ENCODE data around the gene SPTBN1.

DNA sequence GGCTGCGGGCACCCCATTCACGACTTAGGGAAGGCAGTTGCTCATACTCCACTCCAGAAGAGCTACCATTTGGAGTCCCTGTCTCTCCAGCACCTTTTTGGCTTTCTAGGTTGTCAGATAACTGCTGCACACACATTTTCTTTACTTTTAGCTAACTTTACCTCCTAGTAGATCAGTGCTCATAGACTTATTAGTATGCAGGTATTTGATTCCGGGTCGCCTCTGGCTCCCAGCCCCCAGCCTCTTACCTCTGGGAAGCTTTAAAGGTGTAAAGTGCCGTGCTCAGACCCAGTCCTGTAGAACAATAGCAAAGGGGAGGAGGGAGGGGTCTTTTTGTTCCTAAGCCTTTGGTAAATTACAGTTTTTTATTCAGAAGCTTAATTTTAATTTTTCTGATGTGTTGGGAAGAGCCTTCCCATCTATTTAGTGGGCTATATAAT, 102.9 kb downstream of the SPTBN1 start:
- TF ChIP-seq, protein P1, sequence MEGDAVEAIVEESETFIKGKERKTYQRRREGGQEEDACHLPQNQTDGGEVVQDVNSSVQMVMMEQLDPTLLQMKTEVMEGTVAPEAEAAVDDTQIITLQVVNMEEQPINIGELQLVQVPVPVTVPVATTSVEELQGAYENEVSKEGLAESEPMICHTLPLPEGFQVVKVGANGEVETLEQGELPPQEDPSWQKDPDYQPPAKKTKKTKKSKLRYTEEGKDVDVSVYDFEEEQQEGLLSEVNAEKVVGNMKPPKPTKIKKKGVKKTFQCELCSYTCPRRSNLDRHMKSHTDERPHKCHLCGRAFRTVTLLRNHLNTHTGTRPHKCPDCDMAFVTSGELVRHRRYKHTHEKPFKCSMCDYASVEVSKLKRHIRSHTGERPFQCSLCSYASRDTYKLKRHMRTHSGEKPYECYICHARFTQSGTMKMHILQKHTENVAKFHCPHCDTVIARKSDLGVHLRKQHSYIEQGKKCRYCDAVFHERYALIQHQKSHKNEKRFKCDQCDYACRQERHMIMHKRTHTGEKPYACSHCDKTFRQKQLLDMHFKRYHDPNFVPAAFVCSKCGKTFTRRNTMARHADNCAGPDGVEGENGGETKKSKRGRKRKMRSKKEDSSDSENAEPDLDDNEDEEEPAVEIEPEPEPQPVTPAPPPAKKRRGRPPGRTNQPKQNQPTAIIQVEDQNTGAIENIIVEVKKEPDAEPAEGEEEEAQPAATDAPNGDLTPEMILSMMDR (IDR thresholded peaks at IDR 0.05; ENCODE audit: extremely low read depth in 1 of 2, insufficient read depth in 1 of 2, low read depth in 1 of 2, low read length in 2 of 2), result no peak
- no peak for TF ChIP-seq MYC (IDR thresholded peaks at IDR 0.05; ENCODE audit: low read depth, low read length)
- TF ChIP-seq POLR2A (IDR thresholded peaks at IDR 0.05; ENCODE audit: low read depth, low read length), result no peak
